ENCODE results near the gene BAZ2A. TPM values are rescaled to one million over a fixed set of nuclear protein-coding genes. Genes with fewer than 3 reads are reported as not detected.
A peak's percentile ranks its signal among the peaks of the same experiment; 100 is the strongest.
"Not testable (repeated sequence)": the region's sequence is repeated elsewhere in the genome, so short reads cannot be mapped to it uniquely, and the experiment has no call there.

BAZ2A gene
- total RNA-seq (2014; rRNA removed; shearing (Covaris generic); ENCODE audit: low replicate concordance) = 2.4 and 7.6 TPM in 2 replicates

GRCh38 chr12:56630180-56630632 lies at the start of gene BAZ2A:
TSS of gene BAZ2A (minus strand) at chr12:56630326. CDS start at chr12:56617530, 12,796 bp downstream.
- H3K27me3 ChIP-seq = no peaks in the 10 kb centered on the region
- H3K4me3 ChIP-seq = peak within 1 kb of the TSS; percentile 97
- no peaks in the 10 kb centered on the region for H3K9me3 ChIP-seq
- DNase-seq = peak; percentile 90
- peaks cover 24% of the 10 kb centered on the region for H3K36me3 ChIP-seq

DNA sequence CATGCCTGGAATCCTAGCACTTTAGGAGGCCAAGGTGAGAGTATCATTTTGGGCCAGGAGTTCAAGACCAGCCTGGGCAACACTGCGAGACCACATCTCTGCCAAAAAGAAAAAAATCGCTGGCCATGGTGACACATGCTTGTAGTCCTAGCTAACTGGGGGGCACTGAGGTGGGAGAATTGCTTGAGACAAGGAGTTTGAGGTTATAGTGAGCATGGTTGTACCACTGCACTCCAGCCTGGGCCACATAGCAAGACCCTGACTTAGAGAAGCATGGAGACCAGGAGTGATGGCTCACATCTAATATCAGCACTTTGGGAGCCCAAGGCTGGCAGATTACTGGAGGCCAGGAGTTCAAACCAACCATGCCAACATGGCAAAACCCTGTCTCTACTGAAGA lies 48.7 kb upstream of the BAZ2A start:
- Histone ChIP-seq H3K36me3 (peaks cover 66% of the 10 kb centered on the region), H3K27me3 (no peaks in the 10 kb centered on the region), H3K9me3 (no peaks in the 10 kb centered on the region), H3K4me3 (no peak overlapping the region)
- DNase-seq = no peak

GRCh38 chr12:56677680-56678079 lies 47.6 kb upstream of the BAZ2A start:
- H3K9me3 ChIP-seq = no peaks in the 10 kb centered on the region
- DNase-seq = no peak
- no peaks in the 10 kb centered on the region for H3K27me3 ChIP-seq

DNA sequence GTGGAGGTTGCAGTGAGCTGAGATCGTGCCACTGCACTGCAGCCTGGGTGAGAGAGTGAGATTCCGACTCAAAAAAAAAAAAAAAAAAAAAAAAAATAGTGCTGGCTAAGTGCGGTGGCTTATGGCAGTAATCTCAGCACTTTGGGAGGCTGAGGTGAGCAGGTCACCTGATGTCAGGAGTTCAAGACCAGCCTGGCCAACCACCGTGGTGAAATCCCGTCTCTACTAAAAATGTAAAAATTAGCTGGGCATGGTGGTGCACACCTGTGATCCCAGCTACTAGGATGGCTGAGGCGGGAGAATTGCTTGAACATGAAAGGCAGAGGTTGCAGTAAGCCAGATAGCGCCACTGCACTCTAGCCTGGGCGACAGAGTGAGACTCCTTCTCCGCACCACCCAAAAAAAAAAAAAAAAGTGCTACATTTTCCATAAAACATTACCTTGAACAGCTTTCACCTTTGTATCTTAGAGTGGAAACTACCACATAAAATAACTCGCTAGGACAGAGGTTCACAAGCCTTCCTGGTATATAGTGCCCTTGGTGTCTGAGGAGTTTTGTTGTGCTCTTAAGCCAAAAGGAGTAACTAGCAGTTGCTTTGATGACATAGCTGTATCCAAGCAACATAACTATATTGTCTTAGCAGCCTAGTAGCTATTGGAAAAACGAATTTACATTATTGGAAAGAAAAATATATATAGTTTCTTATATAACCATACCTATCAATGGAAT lies 46.9 kb upstream of the BAZ2A start:
- Histone ChIP-seq H3K27me3 (no peaks in the 10 kb centered on the region), H3K4me3 (no peak overlapping the region), H3K36me3 (peaks cover 69% of the 10 kb centered on the region), H3K9me3 (no peaks in the 10 kb centered on the region)
- no peak for DNase-seq

More at GRCh38 chr12:56677680-56678079, 47.6 kb upstream of the BAZ2A start:
- H3K36me3 ChIP-seq = peaks cover 68% of the 10 kb centered on the region
- H3K4me3 ChIP-seq = no peak overlapping the region

- DNase-seq = no peak
- H3K36me3 ChIP-seq = peaks cover 80% of the 10 kb centered on the region
- no peaks in the 10 kb centered on the region for H3K27me3 ChIP-seq
- no peak overlapping the region for H3K4me3 ChIP-seq
- no peaks in the 10 kb centered on the region for H3K9me3 ChIP-seq
Observed at GRCh38 chr12:56671608-56672007, 41.5 kb upstream of the BAZ2A start.

GRCh38 chr12:56670836-56671235 lies 40.7 kb upstream of the BAZ2A start:
- Histone ChIP-seq H3K9me3 (no peaks in the 10 kb centered on the region), H3K36me3 (peaks cover 84% of the 10 kb centered on the region), H3K4me3 (no peak overlapping the region), H3K27me3 (no peaks in the 10 kb centered on the region)
- DNase-seq = no peak

GRCh38 chr12:56668197-56668457 lies 38.0 kb upstream of the BAZ2A start:
- Histone ChIP-seq H3K4me3 (no peak overlapping the region), H3K9me3 (no peaks in the 10 kb centered on the region), H3K36me3 (peaks cover 100% of the 10 kb centered on the region), H3K27me3 (no peaks in the 10 kb centered on the region)
- DNase-seq = no peak

- Histone ChIP-seq H3K4me3 (no peak overlapping the region), H3K9me3 (0 out of 2 replicates have a peak, but pooled peaks cover 2% of the 10 kb centered on the region), H3K36me3 (peaks cover 58% of the 10 kb centered on the region), H3K27me3 (no peaks in the 10 kb centered on the region)
- DNase-seq = no peak
Observed at GRCh38 chr12:56661979-56662638, 32.0 kb upstream of the BAZ2A start.

GRCh38 chr12:56661560-56661959 lies 31.4 kb upstream of the BAZ2A start:
- H3K27me3 ChIP-seq = no peaks in the 10 kb centered on the region
- H3K9me3 ChIP-seq = 0 out of 2 replicates have a peak, but pooled peaks cover 2% of the 10 kb centered on the region
- peaks cover 52% of the 10 kb centered on the region for H3K36me3 ChIP-seq
- DNase-seq = no peak
- no peak overlapping the region for H3K4me3 ChIP-seq

GRCh38 chr12:56658921-56659320 lies 28.8 kb upstream of the BAZ2A start:
- no peaks in the 10 kb centered on the region for H3K27me3 ChIP-seq
- peaks cover 26% of the 10 kb centered on the region for H3K36me3 ChIP-seq
- no peak overlapping the region for H3K4me3 ChIP-seq
- DNase-seq = no peak
- H3K9me3 ChIP-seq = 0 out of 2 replicates have a peak, but pooled peaks cover 2% of the 10 kb centered on the region

- DNase-seq = no peak
- H3K9me3 ChIP-seq = 0 out of 2 replicates have a peak, but pooled peaks cover 2% of the 10 kb centered on the region
- no peak overlapping the region for H3K4me3 ChIP-seq
- peaks cover 14% of the 10 kb centered on the region for H3K36me3 ChIP-seq
- H3K27me3 ChIP-seq = no peaks in the 10 kb centered on the region
Observed at GRCh38 chr12:56657416-56658379, 27.6 kb upstream of the BAZ2A start.

GRCh38 chr12:56653781-56654180 lies 23.7 kb upstream of the BAZ2A start:
- H3K27me3 ChIP-seq, H3K4me3 ChIP-seq, H3K36me3 ChIP-seq, H3K9me3 ChIP-seq, DNase-seq: not testable (repeated sequence)

DNA sequence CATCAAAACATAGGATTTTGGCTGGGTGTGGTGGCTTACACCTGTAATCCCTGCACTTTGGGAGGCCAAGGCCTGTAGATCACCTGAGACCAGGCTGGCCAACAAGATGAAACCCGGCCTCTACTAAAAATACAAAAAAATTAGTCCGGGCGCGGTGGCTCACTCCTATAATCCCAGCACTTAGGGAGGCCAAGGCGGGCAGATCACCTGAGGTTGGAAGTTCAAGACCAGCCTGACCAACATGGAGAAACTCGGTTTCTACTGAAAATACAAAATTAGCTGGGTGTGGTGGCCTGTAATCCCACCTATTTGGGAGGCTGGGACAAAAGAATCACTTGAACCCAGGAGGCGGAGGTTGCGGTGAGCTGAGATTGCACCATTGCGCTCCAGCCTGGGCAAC lies 17.9 kb upstream of the BAZ2A start:
- not testable (repeated sequence) for H3K27me3 ChIP-seq, DNase-seq, H3K4me3 ChIP-seq, H3K9me3 ChIP-seq
- H3K36me3 ChIP-seq = peaks cover 27% of the 10 kb centered on the region

DNA sequence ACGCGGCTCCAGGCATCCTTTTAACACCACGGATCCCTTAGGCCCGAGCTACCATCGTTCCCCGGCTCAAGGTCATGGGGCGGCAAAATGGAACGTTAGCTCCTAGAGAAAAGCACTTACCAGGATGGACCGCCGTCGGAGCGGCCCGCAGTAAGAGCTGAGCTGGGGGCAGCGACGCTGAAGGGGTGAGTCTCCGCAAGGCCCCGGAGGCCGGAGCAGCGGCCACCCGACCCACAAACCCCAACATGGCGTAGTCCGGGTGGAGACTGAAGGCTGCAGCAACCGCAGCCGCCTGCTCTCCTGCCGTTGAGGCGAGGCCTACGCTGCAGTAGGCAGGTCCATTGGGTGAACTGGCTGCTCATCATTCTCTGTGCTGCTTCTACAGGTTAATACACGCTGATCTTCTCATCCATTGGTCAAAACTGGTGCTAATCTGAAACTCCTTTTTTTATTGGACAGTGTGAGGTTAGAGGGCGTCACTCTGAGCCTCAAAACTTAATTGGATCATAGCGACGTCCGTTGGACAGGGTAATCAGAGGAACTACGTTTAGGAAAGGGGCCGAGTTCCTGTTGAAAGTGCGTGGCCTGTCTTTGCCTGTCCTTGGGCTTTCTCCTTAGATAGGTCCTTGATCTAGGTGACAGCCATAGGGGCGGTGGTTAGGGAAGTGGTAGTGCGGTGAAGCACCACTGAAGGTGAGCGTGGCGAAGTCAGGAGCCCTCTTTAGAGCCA lies 15.8 kb upstream of the BAZ2A start, which contains the start of gene ATP5F1B:
Gene ATP5F1B (minus strand): TSS at position 268 of the 730 bp plus-strand sequence. CDS start 21 bp downstream, at position 247.
- H3K9me3 ChIP-seq = no peaks in the 10 kb centered on the region; the same call in 1 of the 2 replicates
- H3K36me3 ChIP-seq = peaks cover 49% of the 10 kb centered on the region
- H3K27me3 ChIP-seq = no peaks in the 10 kb centered on the region
- peak within 1 kb of the TSS; percentile 99 for H3K4me3 ChIP-seq
- peak; percentile 99 for DNase-seq

GRCh38 chr12:56645201-56645716 lies 15.1 kb upstream of the BAZ2A start:
- H3K4me3 ChIP-seq = peak overlapping the region; percentile 99
- peak; percentile 13 for DNase-seq
- H3K9me3 ChIP-seq = no peaks in the 10 kb centered on the region; the same call in 1 of the 2 replicates
- H3K27me3 ChIP-seq = no peaks in the 10 kb centered on the region
- peaks cover 55% of the 10 kb centered on the region for H3K36me3 ChIP-seq

DNA sequence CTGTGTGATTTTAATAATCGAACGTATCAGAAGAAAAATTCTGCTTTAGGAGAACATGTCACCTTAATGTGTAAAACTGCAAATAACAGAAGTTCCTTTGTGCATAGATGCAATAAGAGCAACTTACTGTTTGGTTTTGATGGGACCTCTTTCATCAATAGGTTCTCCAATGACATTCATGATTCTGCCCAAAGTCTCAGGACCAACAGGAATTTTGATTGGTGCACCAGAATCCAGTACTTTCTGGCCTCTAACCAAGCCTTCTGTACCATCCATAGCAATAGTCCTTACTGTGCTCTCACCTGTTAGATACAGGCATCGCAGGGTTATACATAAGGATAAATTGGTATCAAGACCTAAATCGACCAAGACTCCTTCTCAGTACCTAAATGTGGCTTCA lies 14.5 kb upstream of the BAZ2A start:
- DNase-seq = no peak
- Histone ChIP-seq H3K27me3 (no peaks in the 10 kb centered on the region), H3K9me3 (no peaks in the 10 kb centered on the region; the same call in 1 of the 2 replicates), H3K36me3 (peaks cover 59% of the 10 kb centered on the region), H3K4me3 (peak overlapping the region; percentile 99)

Data from MG63 (cell line).